ENCODE measurements around the gene ESAM.

Gene ESAM

GRCh38 chr11:124751741-124752470 lies 10.2 kb downstream of the ESAM start, which contains the start of gene VSIG2:
Gene VSIG2 (minus strand): TSS chr11:124752255. CDS start chr11:124752137, 118 bp downstream.
- no peak for DNase-seq

- no peak for DNase-seq
Observed at GRCh38 chr11:124751391-124751740, 10.7 kb downstream of the ESAM start.

DNA sequence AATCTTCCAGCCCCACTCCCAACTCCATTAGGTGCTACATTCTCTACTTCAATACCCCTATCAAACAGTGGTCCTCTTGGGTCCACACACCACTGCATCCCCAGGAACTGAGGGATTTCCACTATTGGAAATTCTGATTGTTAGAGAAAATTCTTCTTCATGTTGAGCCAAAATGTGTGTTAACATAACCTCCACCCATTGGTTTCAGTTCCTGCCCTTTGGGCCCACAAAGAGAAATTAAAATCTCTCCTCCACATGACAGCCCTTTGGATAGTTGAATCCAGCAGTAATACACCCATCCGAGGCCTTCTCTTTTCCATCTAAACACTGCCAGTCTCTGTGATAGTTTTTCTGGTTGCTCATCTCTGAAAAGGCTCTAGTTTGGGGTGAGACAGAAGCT lies 12.2 kb downstream of the ESAM start:
- no peak for DNase-seq

DNA sequence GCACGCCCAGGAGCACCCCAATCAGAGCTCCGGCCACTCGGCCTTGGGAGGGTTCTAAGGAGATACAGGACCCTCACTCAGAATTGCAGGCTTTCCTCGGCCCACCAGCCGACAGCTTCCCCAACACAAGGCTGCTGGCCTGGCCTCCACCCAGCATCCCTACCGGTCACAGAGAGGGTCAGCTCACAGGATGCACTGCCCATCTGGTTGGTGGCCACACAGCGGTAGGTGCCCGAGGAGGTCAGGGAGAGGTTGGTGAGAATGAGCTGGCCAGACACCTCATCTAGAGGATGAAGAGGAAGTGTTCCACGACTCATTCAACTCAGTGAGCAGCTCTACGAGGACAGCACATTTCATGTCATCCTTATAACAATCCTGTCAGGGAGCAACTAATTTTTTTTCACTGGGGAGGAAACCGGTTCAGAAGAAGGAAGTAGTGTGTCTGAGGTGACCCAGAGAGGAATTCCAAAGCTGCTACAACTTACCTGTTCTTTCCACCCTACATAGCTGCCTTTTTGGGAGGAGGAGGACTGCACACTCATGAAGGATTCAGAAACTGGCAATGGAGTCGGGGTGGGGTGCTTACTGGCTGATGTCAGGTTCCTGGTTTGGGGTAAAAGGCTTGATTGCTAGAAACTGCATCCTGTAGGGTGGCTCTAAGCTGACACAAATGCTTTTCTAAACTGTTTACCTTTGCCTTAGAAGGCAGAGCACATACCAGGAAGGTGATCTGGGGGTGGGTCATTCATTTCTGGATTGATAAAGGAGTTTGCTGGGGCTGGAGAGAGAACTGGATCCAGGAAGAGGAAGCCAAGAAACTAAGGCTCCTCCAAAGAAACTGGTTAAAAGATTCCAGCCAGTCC lies 13.4 kb downstream of the ESAM start:
- DNase-seq, result no peak

GRCh38 chr11:124748100-124748418 lies 14.0 kb downstream of the ESAM start:
- DNase-seq, result no peak

DNA sequence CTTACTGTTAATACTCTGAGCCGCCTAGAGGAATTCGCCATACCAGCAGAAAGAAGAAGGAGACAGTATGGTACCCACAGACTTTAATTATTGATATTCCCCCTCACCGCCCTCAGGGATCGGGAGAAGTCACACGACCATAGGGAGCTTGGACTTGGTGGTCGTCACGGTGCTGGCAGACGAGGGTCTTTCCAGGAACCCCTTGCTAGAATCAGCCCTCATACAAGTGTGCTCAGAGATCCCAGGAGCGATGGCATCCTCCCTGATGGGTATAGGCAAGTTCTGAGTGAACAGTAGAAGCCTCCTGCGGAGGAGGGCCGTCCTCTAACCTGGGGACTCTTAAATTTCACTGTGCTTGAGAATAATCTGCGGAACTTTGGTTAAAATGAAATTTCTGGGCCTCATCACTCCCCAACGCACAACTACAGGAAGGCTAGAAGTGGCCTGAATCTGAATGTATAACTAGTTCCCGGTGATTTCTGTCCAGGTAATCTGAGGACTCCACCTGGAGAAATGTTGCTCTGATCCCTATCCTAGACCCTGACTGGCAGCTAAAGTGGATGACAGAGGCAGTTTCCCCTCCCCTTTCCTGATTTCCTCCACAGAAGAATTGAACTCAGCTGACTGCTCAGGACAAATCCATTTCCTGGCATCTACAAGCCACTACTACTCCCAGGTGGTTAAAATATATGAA lies 14.5 kb downstream of the ESAM start:
- DNase-seq, result no peak

GRCh38 chr11:124746621-124747243 lies 15.4 kb downstream of the ESAM start:
- DNase-seq, result peak; percentile 85

GRCh38 chr11:124745835-124746620 lies 16.1 kb downstream of the ESAM start:
- DNase-seq, result peak; percentile 44

GRCh38 chr11:124745270-124745834 lies 16.7 kb downstream of the ESAM start:
- DNase-seq, result no peak

DNA sequence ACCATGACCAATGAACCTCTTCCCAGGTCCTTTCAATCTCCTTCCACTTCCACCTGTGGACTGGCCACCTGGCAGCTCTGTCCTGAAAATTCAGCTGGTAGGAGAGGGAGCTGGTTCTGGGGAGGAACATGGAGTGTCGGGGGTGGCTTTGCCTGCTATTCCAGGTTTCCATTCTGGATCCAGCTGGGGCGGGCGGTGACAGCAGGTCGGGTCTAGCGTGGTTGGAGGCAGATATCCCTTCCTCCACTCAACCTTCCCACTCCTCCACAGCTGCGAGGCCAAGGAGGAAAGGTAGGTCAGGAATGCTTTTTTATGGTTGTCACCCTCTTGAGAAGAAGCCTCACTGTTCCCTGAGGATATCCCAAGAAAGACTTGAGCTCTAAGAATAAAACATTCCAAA lies 19.0 kb downstream of the ESAM start:
- no peak for DNase-seq

DNA sequence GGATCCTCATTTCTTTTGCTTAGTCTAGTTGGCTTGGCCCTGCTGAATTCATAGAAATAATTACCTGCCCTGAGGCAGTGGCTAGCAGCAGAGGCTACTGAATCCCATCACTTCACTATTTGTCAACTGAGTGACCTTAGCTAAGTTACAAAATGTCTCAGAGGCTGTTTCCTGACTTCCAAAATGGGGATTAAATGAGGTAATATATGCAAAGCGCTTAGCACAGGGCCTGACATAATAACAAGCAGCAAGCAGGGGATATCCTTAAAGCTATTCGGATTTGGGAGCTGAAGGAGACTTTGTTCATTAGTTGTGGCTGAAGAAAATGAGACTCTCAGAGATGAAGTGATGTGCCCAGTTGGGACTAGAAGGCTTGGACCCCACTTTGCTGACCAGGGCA lies 19.5 kb downstream of the ESAM start:
- no peak for DNase-seq

DNA sequence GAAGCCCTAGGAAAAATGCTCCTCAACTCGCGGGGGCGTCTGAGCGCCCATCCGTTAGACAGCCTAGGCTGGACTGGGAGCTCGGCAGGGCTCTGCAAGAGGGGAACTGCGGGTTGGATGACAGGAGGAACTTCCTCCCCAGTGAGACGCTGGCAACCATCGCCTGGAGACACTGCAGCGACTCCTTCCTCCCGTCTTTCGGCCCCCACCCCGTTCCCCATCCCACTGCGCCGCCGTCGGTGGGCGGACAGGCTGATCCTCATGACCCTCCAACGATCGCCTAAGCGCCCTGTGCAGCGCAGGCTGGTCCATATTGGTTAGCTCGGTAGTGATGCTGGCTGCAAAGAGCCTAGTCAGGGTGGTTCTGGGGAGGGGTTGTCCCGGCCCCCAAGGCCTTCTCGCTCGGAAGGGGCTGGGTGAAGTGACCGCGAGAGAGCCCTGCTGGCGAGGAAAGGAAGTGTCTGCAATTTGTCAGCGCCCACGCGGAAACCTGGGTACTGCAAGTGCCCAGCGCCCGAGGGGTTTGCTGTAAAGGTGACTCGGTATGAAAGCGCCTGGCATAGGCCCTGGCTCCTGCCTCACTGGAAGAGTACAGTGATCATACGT lies 21.7 kb downstream of the ESAM start:
- DNase-seq, result peak; percentile 64

- DNase-seq, result peak; percentile 85
Observed at GRCh38 chr11:124739479-124740276, 22.4 kb downstream of the ESAM start, which contains the start of gene NRGN. Gene NRGN (plus strand): TSS chr11:124739942. CDS start chr11:124740085, 143 bp downstream.

GRCh38 chr11:124738713-124739478 lies 23.2 kb downstream of the ESAM start:
- DNase-seq, result no peak

- no peak for DNase-seq
Observed at GRCh38 chr11:124737638-124738305, 24.3 kb downstream of the ESAM start.

DNA sequence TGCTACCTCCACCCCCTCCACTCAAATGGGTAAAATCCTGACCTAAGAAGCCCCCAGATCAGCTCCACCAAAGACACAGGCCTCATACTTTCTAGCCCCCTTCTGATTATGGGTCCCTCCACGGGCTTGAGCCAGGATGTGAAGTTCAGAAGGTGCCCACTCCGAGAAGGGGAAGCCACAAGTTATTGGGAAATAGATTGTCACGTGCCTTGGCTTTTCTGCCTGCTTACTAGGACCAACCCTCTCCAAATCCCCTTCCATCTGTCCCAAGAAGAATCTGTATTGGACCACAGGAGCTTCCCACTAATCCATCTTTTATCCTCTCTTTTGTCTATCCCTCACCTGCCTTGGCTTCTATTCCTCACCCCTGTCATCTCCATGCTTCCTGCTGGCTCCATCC lies 25.4 kb downstream of the ESAM start:
- DNase-seq, result no peak

- no peak for DNase-seq
Observed at GRCh38 chr11:124732230-124732629, 29.9 kb downstream of the ESAM start.

DNA sequence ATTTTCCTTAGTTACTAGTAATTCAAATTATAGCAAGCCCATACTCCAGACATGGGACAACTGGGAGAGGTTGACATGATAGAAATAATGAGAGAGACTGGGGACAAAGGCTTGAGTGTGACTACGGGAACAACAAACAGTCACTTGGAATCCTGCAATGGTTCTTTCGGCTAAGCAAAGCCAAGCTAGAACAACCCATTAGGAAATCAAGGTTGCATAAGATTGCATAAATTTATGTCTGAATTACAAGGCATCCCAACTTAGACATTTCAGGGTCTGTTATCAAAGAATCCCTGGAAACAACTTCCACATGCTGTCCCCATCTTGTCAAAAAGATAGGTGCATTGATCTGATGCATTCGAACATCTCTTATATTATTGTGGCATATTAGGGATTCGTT lies 32.5 kb downstream of the ESAM start:
- DNase-seq, result no peak

- DNase-seq, result no peak
Observed at GRCh38 chr11:124728134-124728533, 34.0 kb downstream of the ESAM start.
